Measurements from ENCODE around the gene SEC14L1. TPM values are rescaled to one million over a fixed set of nuclear protein-coding genes. Genes with fewer than 3 reads are reported as not detected.
"Not testable (repeated sequence)": the region's sequence is repeated elsewhere in the genome, so short reads cannot be mapped to it uniquely, and the experiment has no call there.

Gene SEC14L1
- total RNA-seq, 1 experiment from 2014 or later, result 76.0 TPM

- peak overlapping the region; percentile 98 for H3K27ac ChIP-seq
- DNase-seq (ENCODE audit: low read depth in 1 of 2, low spot score in 2 of 2), result peak; percentile 86 to 96
- H3K9me3 ChIP-seq (replicated peaks), result peaks cover 14% of the 10 kb centered on the region
- peaks cover 63% of the 10 kb centered on the region for H3K4me1 ChIP-seq (replicated peaks)
- H3K27me3 ChIP-seq (replicated peaks); H3K4me3 ChIP-seq: not testable (repeated sequence)
- peaks cover 34% of the 10 kb centered on the region for H3K36me3 ChIP-seq
These were observed 2.9 kb upstream of the SEC14L1 start for GRCh38 chr17:77137886-77138285.

- peak overlapping the region; percentile 78 for H3K4me3 ChIP-seq
- H3K9me3 ChIP-seq (replicated peaks), result peaks cover 14% of the 10 kb centered on the region
- peak overlapping the region; percentile 98 for H3K27ac ChIP-seq
- H3K27me3 ChIP-seq (replicated peaks), result no peaks in the 10 kb centered on the region
- peaks cover 67% of the 10 kb centered on the region for H3K4me1 ChIP-seq (replicated peaks)
- H3K36me3 ChIP-seq, result peaks cover 52% of the 10 kb centered on the region
- peak; percentile 100 for DNase-seq (ENCODE audit: low read depth in 1 of 2, low spot score in 2 of 2)
These were observed 447 bp upstream of the SEC14L1 start for GRCh38 chr17:77140166-77140877.

GRCh38 chr17:77141846-77142449 is 1.2 kb downstream of the SEC14L1 start:
- Histone ChIP-seq H3K9me3 (replicated peaks) (peaks cover 13% of the 10 kb centered on the region), H3K27ac (peak overlapping the region; percentile 93), H3K27me3 (replicated peaks) (no peaks in the 10 kb centered on the region), H3K4me3 (peak overlapping the region; percentile 78), H3K4me1 (replicated peaks) (peaks cover 76% of the 10 kb centered on the region), H3K36me3 (peaks cover 63% of the 10 kb centered on the region)
- no peak for DNase-seq (ENCODE audit: low read depth in 1 of 2, low spot score in 2 of 2)

GRCh38 chr17:77142689-77143088 is 1.9 kb downstream of the SEC14L1 start:
- H3K36me3 ChIP-seq, result peaks cover 64% of the 10 kb centered on the region
- peaks cover 68% of the 10 kb centered on the region for H3K4me1 ChIP-seq (replicated peaks)
- H3K4me3 ChIP-seq, result no peak overlapping the region
- H3K9me3 ChIP-seq (replicated peaks), result peaks cover 6% of the 10 kb centered on the region; the same call in 1 of the 2 replicates
- no peaks in the 10 kb centered on the region for H3K27me3 ChIP-seq (replicated peaks)
- no peak for DNase-seq (ENCODE audit: low read depth in 1 of 2, low spot score in 2 of 2)
- H3K27ac ChIP-seq, result no peak overlapping the region

- H3K4me3 ChIP-seq, result no peak overlapping the region
- peaks cover 70% of the 10 kb centered on the region for H3K36me3 ChIP-seq
- DNase-seq (ENCODE audit: low read depth in 1 of 2, low spot score in 2 of 2), result no peak
- H3K27ac ChIP-seq, result no peak overlapping the region
- no peaks in the 10 kb centered on the region for H3K27me3 ChIP-seq (replicated peaks)
- peaks cover 4% of the 10 kb centered on the region; the same call in 1 of the 2 replicates for H3K9me3 ChIP-seq (replicated peaks)
- peaks cover 62% of the 10 kb centered on the region for H3K4me1 ChIP-seq (replicated peaks)
These were observed 2.5 kb downstream of the SEC14L1 start for GRCh38 chr17:77143306-77143705.

GRCh38 chr17:77144227-77144626 is 3.5 kb downstream of the SEC14L1 start:
- no peak for DNase-seq (ENCODE audit: low read depth in 1 of 2, low spot score in 2 of 2)
- peaks cover 54% of the 10 kb centered on the region for H3K4me1 ChIP-seq (replicated peaks)
- H3K27me3 ChIP-seq (replicated peaks), result no peaks in the 10 kb centered on the region
- H3K9me3 ChIP-seq (replicated peaks), result no peaks in the 10 kb centered on the region
- H3K4me3 ChIP-seq, result no peak overlapping the region
- H3K27ac ChIP-seq, result no peak overlapping the region
- peaks cover 77% of the 10 kb centered on the region for H3K36me3 ChIP-seq

- Histone ChIP-seq H3K9me3 (replicated peaks) (no peaks in the 10 kb centered on the region), H3K4me1 (replicated peaks) (peaks cover 44% of the 10 kb centered on the region), H3K4me3 (no peak overlapping the region), H3K36me3 (peaks cover 86% of the 10 kb centered on the region), H3K27ac (peak overlapping the region; percentile 75), H3K27me3 (replicated peaks) (no peaks in the 10 kb centered on the region)
- no peak for DNase-seq (ENCODE audit: low read depth in 1 of 2, low spot score in 2 of 2)
These were observed 4.4 kb downstream of the SEC14L1 start for GRCh38 chr17:77145224-77145611.

- Histone ChIP-seq H3K27me3 (replicated peaks) (no peaks in the 10 kb centered on the region), H3K36me3 (peaks cover 92% of the 10 kb centered on the region), H3K4me1 (replicated peaks) (peaks cover 42% of the 10 kb centered on the region), H3K4me3 (no peak overlapping the region), H3K27ac (peak overlapping the region; percentile 75), H3K9me3 (replicated peaks) (no peaks in the 10 kb centered on the region)
- DNase-seq (ENCODE audit: low read depth in 1 of 2, low spot score in 2 of 2), result peak; percentile 88 to 91
These were observed 5.0 kb downstream of the SEC14L1 start for GRCh38 chr17:77145612-77146245.

GRCh38 chr17:77146246-77146632 is 5.5 kb downstream of the SEC14L1 start:
- no peaks in the 10 kb centered on the region for H3K9me3 ChIP-seq (replicated peaks)
- H3K36me3 ChIP-seq, result peaks cover 97% of the 10 kb centered on the region
- H3K4me3 ChIP-seq, result no peak overlapping the region
- H3K27me3 ChIP-seq (replicated peaks), result no peaks in the 10 kb centered on the region
- DNase-seq (ENCODE audit: low read depth in 1 of 2, low spot score in 2 of 2), result no peak
- H3K27ac ChIP-seq, result peak overlapping the region; percentile 75
- peaks cover 42% of the 10 kb centered on the region for H3K4me1 ChIP-seq (replicated peaks)

GRCh38 chr17:77146882-77147281 is 6.1 kb downstream of the SEC14L1 start:
- peaks cover 37% of the 10 kb centered on the region for H3K4me1 ChIP-seq (replicated peaks)
- peak overlapping the region; percentile 75 for H3K27ac ChIP-seq
- no peaks in the 10 kb centered on the region for H3K27me3 ChIP-seq (replicated peaks)
- H3K36me3 ChIP-seq, result peaks cover 97% of the 10 kb centered on the region
- H3K9me3 ChIP-seq (replicated peaks), result no peaks in the 10 kb centered on the region
- DNase-seq (ENCODE audit: low read depth in 1 of 2, low spot score in 2 of 2), result no peak
- no peak overlapping the region for H3K4me3 ChIP-seq

GRCh38 chr17:77147357-77147801 is 6.6 kb downstream of the SEC14L1 start:
- Histone ChIP-seq H3K27ac (no peak overlapping the region), H3K4me1 (replicated peaks) (peaks cover 33% of the 10 kb centered on the region), H3K4me3 (no peak overlapping the region), H3K36me3 (peaks cover 98% of the 10 kb centered on the region), H3K27me3 (replicated peaks) (no peaks in the 10 kb centered on the region), H3K9me3 (replicated peaks) (no peaks in the 10 kb centered on the region)
- DNase-seq (ENCODE audit: low read depth in 1 of 2, low spot score in 2 of 2), result no peak

GRCh38 chr17:77148077-77148939 is 7.5 kb downstream of the SEC14L1 start:
- no peak for DNase-seq (ENCODE audit: low read depth in 1 of 2, low spot score in 2 of 2)
- Histone ChIP-seq H3K27ac (no peak overlapping the region), H3K9me3 (replicated peaks) (no peaks in the 10 kb centered on the region), H3K4me1 (replicated peaks) (peaks cover 26% of the 10 kb centered on the region), H3K4me3 (no peak overlapping the region), H3K27me3 (replicated peaks) (no peaks in the 10 kb centered on the region), H3K36me3 (peaks cover 99% of the 10 kb centered on the region)

- H3K4me3 ChIP-seq, result no peak overlapping the region
- H3K27me3 ChIP-seq (replicated peaks), result no peaks in the 10 kb centered on the region
- H3K36me3 ChIP-seq, result peaks cover 99% of the 10 kb centered on the region
- H3K4me1 ChIP-seq (replicated peaks), result peaks cover 24% of the 10 kb centered on the region
- no peak for DNase-seq (ENCODE audit: low read depth in 1 of 2, low spot score in 2 of 2)
- H3K9me3 ChIP-seq (replicated peaks), result no peaks in the 10 kb centered on the region
- no peak overlapping the region for H3K27ac ChIP-seq
These were observed 8.3 kb downstream of the SEC14L1 start for GRCh38 chr17:77148940-77149510.
